Stimulated activated naive B cell treated with anti-CD40 and anti-IgM and Interleukin-4, amounts not matched to agents 10 μg/mL and 1 μg/mL and 100 μg/mL, for 72 hours (primary cell): Measurements from ENCODE around the gene TBP.

ENCODE experiments used
- ATAC-seq, 2 donors: fragments of 150-1000 bp; cut with Tn5 transposase; replicated peaks; 2 replicates each; pipeline ENCODE4 v1.10.0; 2021; ENCODE audit warnings: moderate library complexity in 1 of 2
- DNase-seq: peaks from one replicate; pipeline ENCODE4 v3.0.0; 2021
- H3K27ac Mint-ChIP-seq: one replicate; pipeline ENCODE4 v1.8.0; 2022; ENCODE audit warnings: mild to moderate bottlenecking, mixed read lengths
- H3K27me3 Mint-ChIP-seq, 2 donors: one replicate each; pipeline ENCODE4 v1.8.0; 2022; ENCODE audit warnings: mixed read lengths in 2 of 2
- H3K36me3 Mint-ChIP-seq, 2 donors: one replicate each; pipeline ENCODE4 v1.8.0; 2022; ENCODE audit warnings: mixed read lengths in 2 of 2, mild to moderate bottlenecking in 1 of 2
- H3K4me1 Mint-ChIP-seq, 2 donors: one replicate each; pipeline ENCODE4 v1.8.0; 2022; ENCODE audit warnings: mixed read lengths in 2 of 2, mild to moderate bottlenecking in 1 of 2
- H3K4me3 Mint-ChIP-seq, 2 donors: one replicate each; pipeline ENCODE4 v1.8.0; 2022; ENCODE audit warnings: mild to moderate bottlenecking in 2 of 2, mixed read lengths in 2 of 2, moderate library complexity in 1 of 2
- H3K9me3 Mint-ChIP-seq, 2 donors: one replicate each; pipeline ENCODE4 v1.8.0; 2022; ENCODE audit warnings: mixed read lengths in 2 of 2, mild to moderate bottlenecking in 1 of 2

Gene TBP

GRCh38 chr6:170553534-170554012, 596 bp upstream of the TBP start:
- H3K9me3 Mint-ChIP-seq: no peaks in the 10 kb centered on the region
- ATAC-seq (peak; percentile 58 to 60), DNase-seq (no peak)
- no peak overlapping the region for H3K27ac Mint-ChIP-seq
- peaks cover 28 to 29% of the 10 kb centered on the region in 2 donors for H3K36me3 Mint-ChIP-seq
- no peak overlapping the region for H3K4me3 Mint-ChIP-seq
- H3K4me1 Mint-ChIP-seq: peaks cover 23 to 39% of the 10 kb centered on the region in 2 donors
- no peaks in the 10 kb centered on the region for H3K27me3 Mint-ChIP-seq

DNA sequence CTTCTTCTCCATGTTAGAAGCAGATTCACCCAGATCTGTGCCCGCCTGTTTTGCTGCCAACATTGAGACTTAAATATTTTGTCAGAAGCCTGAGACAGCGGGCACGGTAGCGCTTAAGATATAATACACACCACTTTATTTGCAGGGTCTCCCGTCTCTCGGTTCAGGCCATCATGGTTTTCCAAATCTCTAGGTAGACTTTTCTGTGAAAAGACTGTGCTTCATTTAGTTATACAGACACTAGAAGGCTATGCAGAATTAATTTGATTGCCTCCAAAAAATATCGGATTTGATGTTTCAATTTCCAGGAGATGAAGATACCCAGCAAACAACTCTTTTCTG, 598 bp downstream of the TBP start:
- Mint-ChIP-seq H3K27ac (no peak overlapping the region), H3K27me3 (no peaks in the 10 kb centered on the region), H3K36me3 (peaks cover 33 to 35% of the 10 kb centered on the region in 2 donors), H3K4me1 (peaks cover 19 to 34% of the 10 kb centered on the region in 2 donors), H3K4me3 (no peak overlapping the region), H3K9me3 (no peaks in the 10 kb centered on the region)
- ATAC-seq (no peak), DNase-seq (no peak)

DNA sequence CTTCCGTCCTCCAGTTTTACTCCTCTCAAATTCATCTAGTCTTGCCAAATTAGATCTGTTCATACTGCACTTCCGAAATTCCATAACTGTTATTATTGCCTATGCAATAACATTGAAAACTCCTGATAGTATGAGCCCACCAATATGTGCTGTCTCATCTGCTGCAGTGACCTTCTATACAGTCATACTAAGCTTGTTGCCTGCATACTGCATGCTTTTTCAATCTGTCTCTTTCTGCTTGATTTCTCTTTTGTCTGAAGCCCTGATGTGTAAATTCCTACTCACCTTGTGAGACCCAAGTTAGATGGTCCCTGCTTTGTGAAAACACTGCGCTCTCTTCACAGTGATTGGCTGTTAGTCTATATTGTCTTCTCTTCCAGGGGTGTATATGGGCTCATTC, 1.1 kb downstream of the TBP start:
- Mint-ChIP-seq H3K4me1 (peaks cover 16 to 29% of the 10 kb centered on the region in 2 donors), H3K27me3 (no peaks in the 10 kb centered on the region)
- no peak for ATAC-seq

GRCh38 chr6:170561555-170561954, 7.4 kb downstream of the TBP start:
- ATAC-seq: no peak
- no peak overlapping the region for H3K4me3 Mint-ChIP-seq
- H3K27ac Mint-ChIP-seq: no peak overlapping the region
- H3K36me3 Mint-ChIP-seq: peaks cover 34 to 45% of the 10 kb centered on the region in 2 donors
- H3K27me3 Mint-ChIP-seq: no peaks in the 10 kb centered on the region
- DNase-seq: no peak
- H3K4me1 Mint-ChIP-seq: peaks cover 13 to 23% of the 10 kb centered on the region in 2 donors
- H3K9me3 Mint-ChIP-seq: no peaks in the 10 kb centered on the region

More for the DNA sequence above, 1.1 kb downstream of the TBP start:
- DNase-seq: no peak
- Mint-ChIP-seq H3K36me3 (peaks cover 29 to 35% of the 10 kb centered on the region in 2 donors), H3K27ac (no peak overlapping the region), H3K4me3 (no peak overlapping the region), H3K9me3 (no peaks in the 10 kb centered on the region)

DNA sequence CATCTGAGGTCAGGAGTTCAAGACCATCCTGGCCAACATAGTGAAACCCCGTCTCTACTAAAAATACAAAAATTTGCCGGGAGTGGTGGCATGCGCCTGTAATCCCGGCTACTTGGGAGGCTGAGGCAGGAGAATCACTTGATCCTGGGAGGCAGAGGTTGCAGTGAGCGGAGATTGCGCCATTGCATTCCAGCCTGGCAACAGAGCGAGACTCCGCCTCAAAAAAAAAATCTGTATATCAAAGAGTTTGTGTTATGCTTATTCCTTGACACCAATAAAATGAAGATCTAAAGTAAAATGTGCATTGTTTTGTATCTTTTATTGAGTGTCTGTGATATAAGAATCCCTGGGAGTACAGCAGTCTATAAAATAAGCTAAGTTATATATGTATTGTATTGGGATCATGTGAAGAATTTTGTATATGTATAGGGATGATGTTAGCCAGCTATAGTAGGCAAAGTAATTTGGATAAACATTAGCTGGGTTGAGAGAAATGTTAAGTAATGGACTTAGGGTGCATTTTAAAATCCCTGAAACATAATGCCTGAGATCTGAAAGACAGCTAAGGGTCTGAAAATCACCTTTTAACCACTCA, 10.9 kb downstream of the TBP start:
- H3K4me3 Mint-ChIP-seq: no peak overlapping the region
- H3K27me3 Mint-ChIP-seq: no peaks in the 10 kb centered on the region
- DNase-seq: no peak
- no peak overlapping the region for H3K27ac Mint-ChIP-seq
- peaks cover 16 to 37% of the 10 kb centered on the region in 2 donors for H3K36me3 Mint-ChIP-seq
- H3K9me3 Mint-ChIP-seq: no peaks in the 10 kb centered on the region
- H3K4me1 Mint-ChIP-seq: peaks cover 6 to 11% of the 10 kb centered on the region in 2 donors
- no peak for ATAC-seq

DNA sequence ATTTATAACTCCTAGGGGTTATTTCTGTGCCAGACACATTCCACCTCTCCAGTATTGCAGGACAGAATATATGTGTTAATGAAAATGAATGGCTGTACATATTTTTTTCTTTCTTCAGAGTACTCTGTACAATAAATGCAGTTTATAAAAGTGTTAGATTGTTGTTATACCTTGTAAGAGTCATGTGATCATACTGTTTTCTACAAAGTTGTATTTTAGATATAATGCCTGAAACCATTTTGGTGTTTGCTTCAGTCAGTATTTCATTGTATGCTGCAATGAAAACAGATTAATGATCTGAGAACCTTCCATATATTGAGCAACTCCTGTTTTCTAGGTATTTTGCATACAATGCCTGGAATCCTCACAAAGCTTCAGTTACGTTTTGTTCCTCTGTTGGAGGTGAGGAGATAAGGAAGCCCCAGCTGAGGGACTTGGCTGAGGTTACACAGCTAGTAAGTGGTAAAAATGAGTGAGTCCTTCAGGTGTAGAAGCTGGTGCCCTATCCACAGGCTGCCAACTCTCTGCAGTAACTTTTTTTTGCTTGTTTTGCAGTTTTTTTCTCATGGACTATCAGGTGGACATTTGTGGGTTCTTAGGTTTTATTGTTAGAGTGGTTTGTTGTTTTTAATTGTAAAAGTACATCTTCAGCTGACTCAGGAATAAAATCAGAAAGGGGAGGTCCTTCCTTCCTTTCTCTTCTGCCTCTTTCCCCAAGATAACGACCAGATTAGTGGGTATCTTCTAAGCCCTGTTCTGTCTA, 18.7 kb downstream of the TBP start:
- no peaks in the 10 kb centered on the region for H3K9me3 Mint-ChIP-seq
- no peak overlapping the region for H3K4me3 Mint-ChIP-seq
- peaks cover 17 to 29% of the 10 kb centered on the region in 2 donors for H3K36me3 Mint-ChIP-seq
- ATAC-seq: no peak
- no peak overlapping the region for H3K27ac Mint-ChIP-seq
- H3K4me1 Mint-ChIP-seq: no peaks in the 10 kb centered on the region
- DNase-seq: no peak
- no peaks in the 10 kb centered on the region for H3K27me3 Mint-ChIP-seq

GRCh38 chr6:170575250-170575649, 21.1 kb downstream of the TBP start:
- Mint-ChIP-seq H3K4me1 (no peaks in the 10 kb centered on the region), H3K36me3 (peaks cover 20 to 29% of the 10 kb centered on the region in 2 donors), H3K27ac (no peak overlapping the region), H3K27me3 (no peaks in the 10 kb centered on the region), H3K4me3 (no peak overlapping the region), H3K9me3 (no peaks in the 10 kb centered on the region)
- ATAC-seq (no peak), DNase-seq (no peak)

DNA sequence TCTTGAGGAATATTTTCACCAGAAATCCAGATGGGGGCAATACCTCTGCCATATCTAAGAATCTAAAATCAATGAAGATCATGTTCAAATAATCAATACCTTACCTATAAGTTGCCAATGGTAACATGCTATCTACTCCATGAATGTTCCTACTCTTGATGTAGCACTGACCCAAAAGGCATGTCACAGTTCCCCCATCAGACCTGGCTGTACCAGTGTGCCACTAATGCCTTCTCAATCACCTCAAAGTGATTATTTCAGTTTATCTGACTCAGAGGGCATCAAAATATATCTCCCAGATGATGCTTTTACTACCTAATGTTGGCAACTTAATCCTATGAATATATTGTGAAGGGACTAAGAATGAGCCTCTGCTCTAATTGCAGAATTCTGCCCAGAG, 24.7 kb downstream of the TBP start:
- Mint-ChIP-seq H3K9me3 (no peaks in the 10 kb centered on the region), H3K27me3 (no peaks in the 10 kb centered on the region), H3K4me1 (peaks cover 7 to 26% of the 10 kb centered on the region in 2 donors), H3K27ac (no peak overlapping the region), H3K4me3 (no peak overlapping the region), H3K36me3 (peaks cover 22 to 40% of the 10 kb centered on the region in 2 donors)
- ATAC-seq (no peak), DNase-seq (no peak)

GRCh38 chr6:170583756-170584180, 29.6 kb downstream of the TBP start:
- peaks cover 25 to 35% of the 10 kb centered on the region in 2 donors for H3K36me3 Mint-ChIP-seq

GRCh38 chr6:170584181-170584953, 30.2 kb downstream of the TBP start, which contains the start of gene PDCD2:
Gene PDCD2, minus strand, starts transcription at chr6:170584637. Its CDS starts 56 bp downstream, at chr6:170584581.
- Mint-ChIP-seq H3K4me3 (peak within 1 kb of the TSS; percentile 100), H3K9me3 (no peaks in the 10 kb centered on the region), H3K36me3 (peaks cover 22 to 29% of the 10 kb centered on the region in 2 donors), H3K27ac (peak within 1 kb of the TSS; percentile 98), H3K4me1 (peaks cover 9 to 36% of the 10 kb centered on the region in 2 donors), H3K27me3 (no peaks in the 10 kb centered on the region)
- DNase-seq (peak; percentile 92), ATAC-seq (peak; percentile 96 to 97)

More at GRCh38 chr6:170583756-170584180, 29.6 kb downstream of the TBP start:
- peak overlapping the region; percentile 96 to 100 for H3K4me3 Mint-ChIP-seq
- ATAC-seq: peak in 1 of 2 donors; percentile 0
- DNase-seq: no peak
- H3K27me3 Mint-ChIP-seq: no peaks in the 10 kb centered on the region
- H3K9me3 Mint-ChIP-seq: no peaks in the 10 kb centered on the region
- peak overlapping the region; percentile 98 for H3K27ac Mint-ChIP-seq
- peaks cover 9 to 36% of the 10 kb centered on the region in 2 donors for H3K4me1 Mint-ChIP-seq

DNA sequence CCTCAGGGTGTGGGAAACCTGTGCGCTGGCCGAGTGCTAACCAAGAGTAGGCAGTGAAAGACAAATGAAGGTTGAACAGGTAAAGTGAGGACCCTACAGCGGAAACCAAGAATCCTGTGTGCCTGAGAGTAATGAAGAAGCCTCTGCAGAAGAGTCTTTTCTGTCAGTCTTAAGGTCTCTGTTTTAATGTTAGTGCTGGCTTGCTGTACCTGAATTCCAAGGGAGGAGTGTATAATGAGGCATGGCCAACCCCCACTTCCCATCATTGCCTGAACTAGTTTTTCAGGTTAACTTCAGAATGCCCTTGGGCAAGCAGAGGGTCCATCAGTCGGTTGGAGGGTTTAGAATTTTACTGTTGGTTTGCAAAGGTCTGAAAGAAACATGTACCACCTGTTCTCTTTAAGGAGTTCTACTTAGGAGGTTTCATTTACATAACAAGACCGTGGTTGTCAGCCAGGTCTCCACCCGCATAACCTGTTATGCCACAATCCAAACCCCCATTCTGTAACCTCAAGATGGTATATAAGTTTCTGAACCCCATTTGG, 30.9 kb downstream of the TBP start:
- peaks cover 19 to 28% of the 10 kb centered on the region in 2 donors for H3K36me3 Mint-ChIP-seq
- peak overlapping the region; percentile 100 for H3K4me3 Mint-ChIP-seq
- H3K4me1 Mint-ChIP-seq: peaks cover 9 to 36% of the 10 kb centered on the region in 2 donors
- H3K27me3 Mint-ChIP-seq: peaks cover 0 to 6% of the 10 kb centered on the region in 2 donors
- no peak for DNase-seq
- peaks cover 0 to 4% of the 10 kb centered on the region in 2 donors for H3K9me3 Mint-ChIP-seq
- peak in 1 of 2 donors; percentile 0 for ATAC-seq
- peak overlapping the region; percentile 97 for H3K27ac Mint-ChIP-seq

- H3K27ac Mint-ChIP-seq: no peak overlapping the region
- no peak for DNase-seq
- H3K9me3 Mint-ChIP-seq: peaks cover 28 to 29% of the 10 kb centered on the region in 2 donors
- no peaks in the 10 kb centered on the region for H3K4me1 Mint-ChIP-seq
- no peak for ATAC-seq
- peaks cover 16 to 50% of the 10 kb centered on the region in 2 donors for H3K27me3 Mint-ChIP-seq
- no peak overlapping the region for H3K4me3 Mint-ChIP-seq
- peaks cover 8 to 12% of the 10 kb centered on the region in 2 donors for H3K36me3 Mint-ChIP-seq
Measured at GRCh38 chr6:170590725-170591124, 36.6 kb downstream of the TBP start.

DNA sequence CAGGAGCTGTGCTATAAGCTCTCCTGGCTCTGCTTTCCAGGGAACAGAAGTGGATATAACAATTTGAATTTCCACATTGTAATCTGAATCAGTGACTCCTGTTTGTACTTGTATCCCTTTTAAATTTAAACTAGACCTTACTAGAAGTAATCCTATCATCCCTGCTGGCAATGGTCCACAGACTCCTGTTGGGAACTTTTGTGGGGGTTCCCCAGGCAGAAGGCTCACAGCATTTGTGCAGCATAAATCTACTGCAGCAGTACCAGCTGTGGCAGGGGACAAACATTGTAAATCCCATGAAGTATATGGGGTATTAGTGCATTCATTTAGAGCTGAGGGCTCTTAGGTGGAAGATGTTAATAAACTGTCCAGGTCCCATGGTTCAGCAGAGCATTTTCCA, 42.3 kb downstream of the TBP start:
- Mint-ChIP-seq H3K36me3 (peaks cover 3% of the 10 kb centered on the region in 2 donors), H3K27ac (no peak overlapping the region), H3K9me3 (peaks cover 19 to 21% of the 10 kb centered on the region in 2 donors), H3K27me3 (peaks cover 21 to 60% of the 10 kb centered on the region in 2 donors), H3K4me3 (no peak overlapping the region), H3K4me1 (no peaks in the 10 kb centered on the region)
- DNase-seq (no peak), ATAC-seq (no peak)

DNA sequence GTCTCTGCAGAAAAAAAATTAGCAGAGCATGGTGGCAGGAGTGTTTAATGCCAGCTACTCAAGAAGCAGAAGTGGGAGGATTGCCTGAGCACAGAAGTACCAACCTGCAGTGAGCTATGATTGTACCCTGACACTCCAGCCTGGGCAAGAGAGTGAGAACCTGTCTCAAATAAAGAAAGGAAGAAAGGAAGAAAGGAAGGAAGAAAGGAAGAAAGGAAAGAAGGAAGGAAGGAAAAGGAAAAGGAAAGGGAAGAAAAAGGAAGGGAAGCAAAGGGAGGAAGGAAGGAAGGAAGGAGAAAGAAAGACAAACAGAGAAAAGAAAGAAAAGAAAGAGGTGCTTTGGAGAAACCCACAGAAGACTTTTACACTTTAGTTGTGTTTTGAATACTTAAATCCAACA, 43.1 kb downstream of the TBP start:
- Mint-ChIP-seq H3K4me3 (no peak overlapping the region), H3K27me3 (peaks cover 21 to 51% of the 10 kb centered on the region in 2 donors), H3K4me1 (no peaks in the 10 kb centered on the region), H3K36me3 (peaks cover 3% of the 10 kb centered on the region in 2 donors), H3K9me3 (peaks cover 12 to 13% of the 10 kb centered on the region in 2 donors), H3K27ac (no peak overlapping the region)
- DNase-seq: no peak
- no peak for ATAC-seq
